MM.1S (cell line): Measurements from ENCODE around the gene ARHGAP12.

ENCODE experiments used
- CTCF ChIP-seq: fragments of 300-600 bp; sonication (generic); IDR thresholded peaks from 2 replicates; pipeline ENCODE4 v1.5.1; 2016; ENCODE audit warnings: antibody characterized with exemption, low read length, mixed read lengths
- EZH2 ChIP-seq: fragments of 300-600 bp; sonication (generic); optimal IDR thresholded peaks from 2 replicates; pipeline ENCODE3; 2017; ENCODE audit warnings: low read depth, mild to moderate bottlenecking, antibody characterized with exemption, low read length, mixed read lengths
- EZH2phosphoT487 ChIP-seq: fragments of 300-600 bp; sonication (generic); IDR thresholded peaks from 2 replicates; pipeline ENCODE4 v1.6.1; 2018; ENCODE audit warnings: antibody characterized with exemption, low read length

GRCh38 chr10:31928549-31929260 lies at the start of gene ARHGAP12:
- TF ChIP-seq CTCF (no peak), EZH2 (no peak), EZH2phosphoT487 (no peak)
